ENCODE results near the gene SHC2. TPM values are rescaled to one million over a fixed set of nuclear protein-coding genes. Genes with fewer than 3 reads are reported as not detected.

SHC2 gene, protein sequence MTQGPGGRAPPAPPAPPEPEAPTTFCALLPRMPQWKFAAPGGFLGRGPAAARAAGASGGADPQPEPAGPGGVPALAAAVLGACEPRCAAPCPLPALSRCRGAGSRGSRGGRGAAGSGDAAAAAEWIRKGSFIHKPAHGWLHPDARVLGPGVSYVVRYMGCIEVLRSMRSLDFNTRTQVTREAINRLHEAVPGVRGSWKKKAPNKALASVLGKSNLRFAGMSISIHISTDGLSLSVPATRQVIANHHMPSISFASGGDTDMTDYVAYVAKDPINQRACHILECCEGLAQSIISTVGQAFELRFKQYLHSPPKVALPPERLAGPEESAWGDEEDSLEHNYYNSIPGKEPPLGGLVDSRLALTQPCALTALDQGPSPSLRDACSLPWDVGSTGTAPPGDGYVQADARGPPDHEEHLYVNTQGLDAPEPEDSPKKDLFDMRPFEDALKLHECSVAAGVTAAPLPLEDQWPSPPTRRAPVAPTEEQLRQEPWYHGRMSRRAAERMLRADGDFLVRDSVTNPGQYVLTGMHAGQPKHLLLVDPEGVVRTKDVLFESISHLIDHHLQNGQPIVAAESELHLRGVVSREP
- 0.39 and 1.4 TPM in 2 replicates for total RNA-seq

DNA sequence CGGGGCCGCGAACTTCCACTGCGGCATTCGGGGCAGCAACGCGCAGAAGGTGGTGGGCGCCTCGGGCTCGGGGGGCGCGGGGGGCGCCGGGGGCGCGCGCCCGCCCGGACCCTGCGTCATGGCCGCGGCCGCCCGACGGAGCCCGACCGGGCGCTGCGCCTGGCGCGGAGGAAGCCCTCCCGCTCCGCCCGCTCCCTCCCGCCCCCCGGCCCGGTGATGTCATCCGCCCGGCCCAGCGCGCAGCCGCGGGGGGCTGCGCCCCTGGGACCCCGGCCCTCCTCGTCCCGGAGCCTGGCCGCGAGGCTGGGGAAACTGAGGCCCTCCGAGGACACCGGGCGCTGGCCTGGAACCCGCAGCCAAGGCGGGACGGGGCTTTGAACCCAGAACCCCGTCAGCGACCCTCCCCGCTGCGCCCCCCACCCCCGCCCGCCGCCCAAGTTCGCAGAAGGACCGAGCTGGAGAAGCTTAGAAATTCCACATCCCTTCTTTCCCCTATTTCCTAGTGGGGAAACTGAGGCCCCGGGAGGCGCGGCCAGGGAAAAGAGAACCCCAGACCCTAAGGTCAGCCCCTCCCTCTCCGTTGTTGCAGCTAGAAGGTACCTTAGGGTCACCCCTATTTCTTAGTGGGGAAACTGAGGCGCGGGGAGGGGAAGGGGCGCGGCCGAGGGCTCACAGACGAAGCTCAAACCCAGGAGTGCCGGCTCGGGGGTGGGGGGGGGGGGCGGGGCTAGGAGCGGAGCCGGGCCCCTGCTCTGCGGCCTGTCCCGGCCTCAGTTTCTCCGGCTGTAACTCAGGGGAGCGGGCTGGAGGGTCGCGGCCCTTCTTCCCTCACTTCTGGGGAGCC is at the start of gene SHC2:
Gene SHC2, minus strand, starts transcription at position 157 of the 844 bp plus-strand sequence. Its CDS starts 37 bp downstream, at position 120.

DNA sequence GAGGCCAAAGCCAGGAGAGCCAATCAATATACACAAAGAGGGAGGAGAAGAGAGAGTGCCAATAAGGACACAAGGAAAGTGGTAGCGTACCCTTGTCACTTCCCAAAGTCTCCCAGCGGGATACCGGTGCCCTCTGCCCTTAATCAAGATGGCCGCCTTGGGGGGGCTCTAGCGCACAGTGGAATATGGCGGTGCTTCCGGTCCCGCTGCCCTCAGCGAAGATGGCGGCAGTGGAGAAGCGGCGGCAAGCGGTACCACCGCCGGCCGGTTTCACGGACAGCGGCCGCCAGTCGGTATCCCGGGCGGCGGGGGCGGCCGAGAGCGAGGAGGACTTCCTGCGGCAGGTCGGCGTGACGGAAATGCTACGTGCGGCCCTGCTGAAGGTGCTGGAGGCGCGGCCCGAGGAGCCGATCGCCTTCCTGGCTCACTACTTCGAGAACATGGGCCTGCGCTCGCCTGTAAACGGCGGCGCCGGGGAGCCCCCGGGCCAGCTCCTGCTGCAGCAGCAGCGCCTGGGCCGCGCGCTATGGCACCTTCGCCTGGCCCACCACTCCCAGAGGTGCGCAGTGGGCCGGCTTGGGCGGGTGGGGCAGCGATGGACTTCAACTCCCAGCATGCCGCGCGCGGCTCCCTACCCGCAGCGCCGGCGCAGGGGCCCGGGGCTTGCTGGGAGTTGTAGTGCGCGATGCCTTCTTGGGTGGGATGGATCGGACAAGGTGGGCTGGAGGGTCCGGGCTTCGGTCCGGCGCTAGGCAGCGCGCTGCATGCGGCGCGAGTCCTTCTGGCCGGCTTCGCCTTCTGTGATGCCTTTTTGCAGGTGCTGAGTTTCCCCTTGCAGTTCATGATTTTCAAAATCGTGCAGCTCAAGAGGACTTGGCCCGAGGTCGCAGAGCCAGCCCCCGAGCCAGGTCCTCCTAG is 46.7 kb upstream of the SHC2 start, which contains the start of gene TPGS1:
Gene TPGS1, plus strand, starts transcription at position 212 of the 918 bp plus-strand sequence. Its CDS starts 10 bp downstream, at position 222.

DNA sequence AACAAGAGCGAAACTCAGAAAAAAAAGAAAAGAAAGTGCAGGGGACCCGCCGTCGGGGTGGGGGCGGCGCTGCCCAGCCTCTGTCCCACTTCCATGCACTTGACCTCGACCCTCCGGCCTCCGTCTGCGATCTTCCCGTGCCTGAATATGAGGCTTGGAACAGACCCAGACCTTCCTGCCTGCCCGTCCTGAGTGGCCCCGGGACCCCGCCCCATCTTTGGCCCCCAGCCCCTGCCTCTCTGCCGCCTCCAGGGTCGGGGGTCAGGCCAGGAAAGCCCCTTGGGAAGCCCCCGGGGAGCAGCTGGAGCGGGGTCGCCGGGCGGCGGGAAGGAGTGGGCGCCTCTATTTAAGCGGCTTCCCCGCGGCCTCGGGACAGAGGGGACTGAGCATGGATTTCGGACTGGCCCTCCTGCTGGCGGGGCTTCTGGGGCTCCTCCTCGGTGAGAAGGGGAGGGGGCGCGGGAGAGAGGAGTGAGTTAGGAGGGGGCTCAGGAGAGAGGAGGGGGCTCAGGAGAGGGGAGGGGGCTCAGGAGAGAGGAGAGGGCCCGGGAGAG is 35.4 kb upstream of the SHC2 start, which contains the start of gene MADCAM1:
Gene MADCAM1, plus strand, starts transcription at position 375 of the 554 bp plus-strand sequence. Its CDS starts 14 bp downstream, at position 389.

DNA sequence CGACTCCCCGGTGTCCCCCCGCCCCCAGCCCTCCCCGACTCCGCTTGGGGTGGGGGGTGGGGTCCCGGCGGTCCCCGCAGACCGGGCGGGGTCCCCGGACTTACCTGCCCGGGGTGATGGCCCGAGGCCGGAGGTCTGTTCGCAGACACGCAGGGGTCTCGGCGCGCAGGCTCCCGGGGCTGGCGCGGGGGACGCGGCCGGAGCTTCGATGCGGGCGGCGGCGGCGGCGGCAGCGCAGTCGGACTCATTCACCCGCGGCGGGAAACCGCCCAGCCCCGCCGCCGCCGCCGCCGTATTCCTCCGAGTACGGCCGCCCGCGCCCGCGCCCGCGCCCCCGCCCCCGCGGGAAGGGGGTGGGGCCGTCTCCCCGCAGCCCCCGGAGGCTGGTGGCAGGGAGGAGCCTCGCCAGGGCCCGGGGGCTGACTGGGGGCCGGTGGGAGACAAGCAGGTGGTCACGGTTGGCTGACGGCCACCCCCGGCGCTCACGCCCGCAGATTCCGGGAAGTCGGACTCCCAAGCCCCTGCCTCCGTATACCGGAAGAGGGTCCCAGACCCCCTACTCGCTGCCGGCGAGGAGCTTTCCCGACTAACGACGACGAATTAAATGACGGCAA is 51.8 kb downstream of the SHC2 start, which contains the start of gene C2CD4C:
Gene C2CD4C, minus strand, starts transcription at position 246 of the 614 bp plus-strand sequence. CDS start 786 bp downstream, outside the sequence.

Small RNA genes within 50 kb of the gene (small RNA-seq; reads per million reads assigned to genes)
- gene RNA5SP462, result not detected

Other genes with a start within 250 kb of the SHC2 start
- gene PLPP2, start 169.6 kb downstream of the SHC2 start, total RNA-seq, result 0.11 and 0.13 TPM in 2 replicates
- 6.5 and 6.9 TPM in 2 replicates for gene MIER2, start 116.2 kb downstream of the SHC2 start, total RNA-seq
- not detected in 2 replicates for gene C2CD4C, start 51.9 kb downstream of the SHC2 start, total RNA-seq
- 0.11 and 0.13 TPM in 2 replicates for gene MADCAM1, start 35.5 kb upstream of the SHC2 start, total RNA-seq
- gene TPGS1, start 46.5 kb upstream of the SHC2 start, total RNA-seq, result 25.5 and 29.0 TPM in 2 replicates
- 27.1 and 28.5 TPM in 2 replicates for gene CDC34, start 70.7 kb upstream of the SHC2 start, total RNA-seq
- not detected in 2 replicates for gene GZMM, start 83.0 kb upstream of the SHC2 start, total RNA-seq
- 245 and 254 TPM in 2 replicates for gene BSG, start 111.6 kb upstream of the SHC2 start, total RNA-seq
- 0.76 and 0.91 TPM in 2 replicates for gene HCN2, start 128.8 kb upstream of the SHC2 start, total RNA-seq
- 15.9 and 18.4 TPM in 2 replicates for gene POLRMT, start 172.5 kb upstream of the SHC2 start, total RNA-seq
- gene FGF22, start 178.8 kb upstream of the SHC2 start, total RNA-seq, result not detected in 2 replicates
- 17.9 and 21.6 TPM in 2 replicates for gene RNF126, start 202.2 kb upstream of the SHC2 start, total RNA-seq
- 15.9 and 33.2 TPM in 2 replicates for gene FSTL3, start 215.4 kb upstream of the SHC2 start, total RNA-seq
- gene PRSS57, start 234.4 kb upstream of the SHC2 start, total RNA-seq, result not detected in 2 replicates
- 7.5 and 9.3 TPM in 2 replicates for gene PALM, start 247.9 kb upstream of the SHC2 start, total RNA-seq